Measurements from ENCODE around the gene LTA4H. TPM values are rescaled to one million over a fixed set of nuclear protein-coding genes. Genes with fewer than 3 reads are reported as not detected.

The LTA4H gene
- total RNA-seq, 1 experiment from 2014 or later: 118 TPM

GRCh38 chr12:96015672-96016071 is 19.7 kb downstream of the LTA4H start:
- TF ChIP-seq EZH2 (IDR thresholded peaks at IDR 0.05; ENCODE audit: low read depth) (no peak), CTCF (conservative IDR thresholded peaks at IDR 0.05) (peak; percentile 50; the same call in 1 of the 2 replicates)
- Histone ChIP-seq H3K36me3 (ENCODE audit: low read depth) (peaks cover 62% of the 10 kb centered on the region), H3K79me2 (ENCODE audit: low read depth) (no peaks in the 10 kb centered on the region), H3F3A (ENCODE audit: insufficient read depth, low read depth) (no peaks in the 10 kb centered on the region), H3K4me1 (replicated peaks; ENCODE audit: insufficient read depth) (no peaks in the 10 kb centered on the region), H3K27ac (no peak overlapping the region), H3K4me3 (no peak overlapping the region), H2AFZ (no peak overlapping the region), H3K27me3 (ENCODE audit: insufficient read depth, low read depth) (no peaks in the 10 kb centered on the region), H3K9me3 (ENCODE audit: insufficient read depth, low read depth) (no peaks in the 10 kb centered on the region), H3K9me2 (ENCODE audit: insufficient read depth) (no peaks in the 10 kb centered on the region), H4K20me1 (ENCODE audit: insufficient read depth) (no peaks in the 10 kb centered on the region), H3K4me2 (no peak overlapping the region)
- ChIA-PET CTCF (interaction anchor here (0.8 kb wide), 1 partner anchor 196 kb away, joined by 4 read pairs; no protein-coding TSS in a partner anchor), POLR2A (ENCODE audit: unreplicated experiment) (no interaction called here)
- no TSS peak for BruUV-seq (replicated peaks)
- intact Hi-C loops (cut with micrococcal nuclease; ENCODE audit: unreplicated experiment): loop anchor here (1.0 kb wide), 1 partner anchor 37 kb away; no protein-coding TSS in a partner anchor
- DNase-seq: no peak

GRCh38 chr12:96014943-96015599 is 20.3 kb downstream of the LTA4H start:
- Histone ChIP-seq H3K9me3 (ENCODE audit: insufficient read depth, low read depth) (no peaks in the 10 kb centered on the region), H3F3A (ENCODE audit: insufficient read depth, low read depth) (no peaks in the 10 kb centered on the region), H3K27me3 (ENCODE audit: insufficient read depth, low read depth) (no peaks in the 10 kb centered on the region), H3K4me3 (no peak overlapping the region), H3K79me2 (ENCODE audit: low read depth) (no peaks in the 10 kb centered on the region), H4K20me1 (ENCODE audit: insufficient read depth) (no peaks in the 10 kb centered on the region), H3K27ac (no peak overlapping the region), H3K9me2 (ENCODE audit: insufficient read depth) (no peaks in the 10 kb centered on the region), H3K4me1 (replicated peaks; ENCODE audit: insufficient read depth) (no peaks in the 10 kb centered on the region), H3K36me3 (ENCODE audit: low read depth) (peaks cover 59% of the 10 kb centered on the region), H3K4me2 (no peak overlapping the region), H2AFZ (no peak overlapping the region)
- no peak for DNase-seq
- ChIA-PET CTCF (no interaction called here), POLR2A (ENCODE audit: unreplicated experiment) (interaction anchor here (0.6 kb wide), 1 partner anchor 375 kb away, joined by 3 read pairs; no protein-coding TSS in a partner anchor)
- BruUV-seq (replicated peaks): no TSS peak
- TF ChIP-seq EZH2 (IDR thresholded peaks at IDR 0.05; ENCODE audit: low read depth) (no peak), CTCF (conservative IDR thresholded peaks at IDR 0.05) (no peak)
- intact Hi-C loops (cut with micrococcal nuclease; ENCODE audit: unreplicated experiment): loop anchor here (1.0 kb wide), 1 partner anchor 37 kb away; no protein-coding TSS in a partner anchor

- no peak overlapping the region for H2AFZ ChIP-seq
- H3K4me1 ChIP-seq (replicated peaks; ENCODE audit: insufficient read depth): no peaks in the 10 kb centered on the region
- H3K9me3 ChIP-seq (ENCODE audit: insufficient read depth, low read depth): no peaks in the 10 kb centered on the region
- H3K27me3 ChIP-seq (ENCODE audit: insufficient read depth, low read depth): no peaks in the 10 kb centered on the region
- POLR2A ChIA-PET (ENCODE audit: unreplicated experiment): no interaction called here
- peaks cover 49% of the 10 kb centered on the region for H3K36me3 ChIP-seq (ENCODE audit: low read depth)
- no peak overlapping the region for H3K4me2 ChIP-seq
- no peaks in the 10 kb centered on the region for H4K20me1 ChIP-seq (ENCODE audit: insufficient read depth)
- H3F3A ChIP-seq (ENCODE audit: insufficient read depth, low read depth): peaks cover 8% of the 10 kb centered on the region; the same call in 1 of the 2 replicates
- BruUV-seq (replicated peaks): no TSS peak
- DNase-seq: no peak
- CTCF ChIA-PET: interaction anchor here (0.6 to 1.1 kb wide), 2 partner anchors 13 to 207 kb away, joined by 3 read pairs; no protein-coding TSS in a partner anchor
- no peaks in the 10 kb centered on the region; the same call in 1 of the 2 replicates for H3K9me2 ChIP-seq (ENCODE audit: insufficient read depth)
- intact Hi-C loops (cut with micrococcal nuclease; ENCODE audit: unreplicated experiment): no loop called here
- no peaks in the 10 kb centered on the region for H3K79me2 ChIP-seq (ENCODE audit: low read depth)
- no peak overlapping the region for H3K4me3 ChIP-seq
- no peak overlapping the region for H3K27ac ChIP-seq
- TF ChIP-seq EZH2 (IDR thresholded peaks at IDR 0.05; ENCODE audit: low read depth) (no peak), CTCF (conservative IDR thresholded peaks at IDR 0.05) (no peak)
Observed at GRCh38 chr12:96007729-96008128, 27.7 kb downstream of the LTA4H start.

All from PC-9 (cell line).